Measurements from ENCODE around the gene SCN5A.
A peak's percentile ranks its signal among the peaks of the same experiment; 100 is the strongest.
"Not testable (repeated sequence)": the region's sequence is repeated elsewhere in the genome, so short reads cannot be mapped to it uniquely, and the experiment has no call there.

The SCN5A gene

DNA sequence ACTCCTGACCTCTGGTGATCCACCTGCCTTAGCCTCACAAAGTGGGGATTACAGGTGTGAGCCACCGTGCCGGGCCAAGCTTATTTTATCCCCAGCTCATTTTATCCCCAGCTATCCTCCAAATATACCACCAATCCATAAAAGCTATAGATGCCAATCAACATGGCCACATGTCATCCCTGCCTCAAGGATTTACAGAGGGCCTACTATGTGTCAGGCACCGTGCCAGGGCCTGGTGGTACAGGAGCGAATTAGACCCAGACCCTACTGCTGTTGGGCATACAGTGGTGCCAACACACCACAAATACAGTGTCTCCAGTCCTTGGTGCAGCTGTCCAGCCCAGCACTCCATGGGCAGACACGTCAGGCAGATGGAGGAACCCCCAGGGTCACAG is 73.4 kb downstream of the SCN5A start:
- DNase-seq: no peak

- no peak for DNase-seq
Measured at GRCh38 chr3:38575279-38575843, 74.1 kb downstream of the SCN5A start.

GRCh38 chr3:38574411-38575278 is 74.8 kb downstream of the SCN5A start:
- peak in 1 of 2 donors; percentile 10 for DNase-seq

DNA sequence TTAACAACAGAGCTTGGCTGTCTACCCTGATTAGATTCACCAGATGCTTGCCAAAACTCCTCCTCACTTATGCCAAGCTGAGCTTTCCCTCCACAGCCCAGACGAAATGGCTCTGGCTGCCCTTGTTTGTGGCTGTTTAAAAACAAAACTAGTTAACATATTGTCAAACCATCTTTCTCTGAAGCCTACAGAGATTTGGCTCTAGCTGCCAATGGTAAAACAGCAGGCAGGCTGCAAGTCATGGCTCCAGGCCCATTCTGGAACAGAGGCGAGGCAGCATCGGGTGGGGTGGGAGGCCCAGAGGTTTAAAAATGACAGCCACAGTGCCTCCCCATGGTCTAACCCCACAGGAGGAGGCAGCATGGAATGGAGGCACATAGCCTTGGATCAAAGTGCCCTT is 75.9 kb downstream of the SCN5A start:
- peak in 1 of 2 donors; percentile 1 for DNase-seq

GRCh38 chr3:38573111-38573510 is 76.4 kb downstream of the SCN5A start:
- DNase-seq: no peak

- no peak for DNase-seq
Measured at GRCh38 chr3:38567498-38567897, 82.0 kb downstream of the SCN5A start.

DNA sequence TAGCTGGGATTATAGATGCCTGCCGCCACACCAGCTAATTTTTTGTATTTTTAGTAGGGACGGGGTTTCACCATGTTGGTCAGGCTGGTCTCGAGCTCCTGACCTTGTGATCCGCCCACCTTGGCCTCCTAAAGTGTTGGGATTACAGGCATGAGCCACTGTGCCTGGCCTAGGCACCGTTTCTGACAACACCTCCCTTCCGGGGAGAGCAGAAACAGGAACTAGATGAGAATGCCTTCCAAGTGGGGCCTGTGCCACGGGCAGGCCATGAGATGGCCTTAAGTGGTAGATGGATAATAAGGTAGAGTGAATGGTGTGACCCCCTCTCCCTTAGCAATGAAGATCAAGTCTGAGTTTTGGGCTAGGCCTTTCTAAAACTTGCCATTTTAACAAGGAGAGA is 82.7 kb downstream of the SCN5A start:
- DNase-seq: not testable (repeated sequence)

DNA sequence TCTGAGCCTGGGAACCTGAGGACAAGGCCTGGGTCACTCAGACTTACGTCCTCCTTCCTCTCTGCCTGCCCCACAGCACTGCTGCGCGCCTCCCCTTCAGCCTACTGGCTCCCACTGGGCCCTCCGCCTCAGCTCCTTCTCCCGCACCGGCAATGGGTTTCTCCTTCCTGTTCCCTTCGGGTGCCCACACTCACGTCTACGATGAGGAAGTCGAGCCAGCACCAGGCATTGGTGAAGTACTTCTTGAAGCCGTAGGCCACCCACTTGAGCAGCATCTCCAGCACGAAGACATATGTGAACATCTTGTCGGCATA is 83.3 kb downstream of the SCN5A start:
- no peak for DNase-seq

- DNase-seq: no peak
Measured at GRCh38 chr3:38565339-38566214, 83.9 kb downstream of the SCN5A start.

DNA sequence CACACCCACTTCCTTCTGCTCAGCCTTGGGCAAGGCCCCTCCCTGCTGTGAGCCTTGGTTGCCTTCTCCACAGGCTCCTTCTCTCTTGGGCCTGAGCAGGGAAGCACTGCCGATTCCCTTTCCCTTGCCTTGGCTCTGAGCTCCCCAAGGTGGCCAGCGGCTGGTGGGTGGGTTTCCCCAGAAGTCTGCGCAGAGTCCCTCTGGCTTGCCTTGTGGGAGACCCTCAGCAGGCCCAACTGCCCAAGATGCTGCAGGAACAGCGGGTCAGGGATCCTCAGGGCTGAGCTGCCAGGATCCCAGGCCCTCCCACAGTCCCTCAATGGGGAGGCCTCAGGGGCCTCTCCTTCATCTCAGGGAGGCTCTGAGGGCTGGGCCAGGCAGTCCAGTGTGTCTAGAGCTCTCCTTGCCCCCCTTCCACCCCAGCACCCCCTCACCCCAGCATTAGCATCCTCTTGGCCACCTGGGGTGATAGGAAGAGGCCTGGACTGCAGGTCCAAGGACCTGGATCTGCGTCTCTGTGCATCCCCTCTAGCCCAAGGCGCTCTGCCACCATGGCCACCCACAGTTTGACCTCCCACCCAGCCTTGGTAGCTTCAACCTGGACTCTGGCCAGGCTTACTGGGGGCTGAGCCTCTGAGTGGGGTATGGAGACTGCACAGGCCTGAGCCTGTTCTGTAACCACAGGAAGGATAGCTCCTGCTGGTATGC is 84.7 kb downstream of the SCN5A start:
- no peak for DNase-seq

DNA sequence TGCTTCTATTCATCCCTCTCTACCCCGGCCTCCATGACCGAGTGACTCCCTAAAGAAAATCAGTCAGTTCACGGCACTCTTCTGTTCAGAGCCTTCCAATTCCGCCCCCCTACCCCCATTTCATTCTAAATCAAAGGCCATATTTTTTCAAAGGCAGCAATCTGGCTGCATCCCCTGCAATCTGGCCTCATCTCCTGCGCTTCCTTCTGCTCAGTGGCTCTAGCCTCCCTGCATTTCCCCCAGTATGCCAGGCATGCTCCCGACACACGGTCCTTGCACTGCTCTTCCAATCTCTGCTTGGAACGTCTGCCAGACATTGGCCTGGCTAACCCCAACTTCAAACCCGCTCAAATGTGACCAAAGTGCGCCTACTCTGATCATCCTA is 85.6 kb downstream of the SCN5A start:
- DNase-seq: no peak

DNA sequence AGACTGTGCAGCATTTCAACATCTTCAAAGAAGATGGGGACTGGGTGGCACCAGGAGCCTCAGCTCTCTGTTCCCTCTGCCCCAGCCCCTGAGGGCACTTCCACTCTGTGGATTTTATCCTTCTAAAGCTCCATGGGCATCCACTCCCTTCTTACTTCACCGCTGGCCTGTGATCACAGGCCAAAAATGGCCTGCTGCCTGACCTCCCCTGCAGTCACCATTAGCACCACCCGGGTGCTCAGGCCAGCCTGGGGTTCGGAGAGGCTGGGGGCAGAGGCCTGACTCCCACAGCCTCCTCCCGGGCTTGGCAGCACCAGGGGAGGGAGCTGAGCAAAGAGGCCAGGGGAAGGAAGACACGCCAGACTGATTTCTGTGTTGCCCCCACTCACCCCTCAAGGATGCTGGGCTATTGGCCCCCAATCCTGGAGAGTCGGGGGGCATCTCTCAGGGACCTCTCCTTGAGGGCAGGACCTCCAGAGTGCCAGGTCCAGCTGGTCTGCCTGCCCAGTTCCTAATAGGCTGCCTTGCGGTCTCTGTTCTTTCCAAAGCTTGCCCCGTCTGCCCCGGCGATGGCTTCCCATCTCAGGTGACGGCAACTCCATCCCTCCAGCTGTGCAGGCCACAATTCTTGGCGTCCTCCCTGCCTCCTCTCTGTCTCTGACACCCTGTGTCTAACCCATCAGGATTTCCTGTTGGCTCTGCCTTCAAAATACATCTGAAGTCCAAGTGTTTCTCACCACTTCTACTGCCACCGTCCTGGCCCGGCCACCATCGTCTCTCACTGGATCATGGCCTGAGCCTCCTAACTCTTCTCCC is 86.2 kb downstream of the SCN5A start:
- DNase-seq: no peak

GRCh38 chr3:38562467-38562925 is 87.0 kb downstream of the SCN5A start:
- DNase-seq: no peak

- DNase-seq: no peak
Measured at GRCh38 chr3:38561746-38562466, 87.6 kb downstream of the SCN5A start.

DNA sequence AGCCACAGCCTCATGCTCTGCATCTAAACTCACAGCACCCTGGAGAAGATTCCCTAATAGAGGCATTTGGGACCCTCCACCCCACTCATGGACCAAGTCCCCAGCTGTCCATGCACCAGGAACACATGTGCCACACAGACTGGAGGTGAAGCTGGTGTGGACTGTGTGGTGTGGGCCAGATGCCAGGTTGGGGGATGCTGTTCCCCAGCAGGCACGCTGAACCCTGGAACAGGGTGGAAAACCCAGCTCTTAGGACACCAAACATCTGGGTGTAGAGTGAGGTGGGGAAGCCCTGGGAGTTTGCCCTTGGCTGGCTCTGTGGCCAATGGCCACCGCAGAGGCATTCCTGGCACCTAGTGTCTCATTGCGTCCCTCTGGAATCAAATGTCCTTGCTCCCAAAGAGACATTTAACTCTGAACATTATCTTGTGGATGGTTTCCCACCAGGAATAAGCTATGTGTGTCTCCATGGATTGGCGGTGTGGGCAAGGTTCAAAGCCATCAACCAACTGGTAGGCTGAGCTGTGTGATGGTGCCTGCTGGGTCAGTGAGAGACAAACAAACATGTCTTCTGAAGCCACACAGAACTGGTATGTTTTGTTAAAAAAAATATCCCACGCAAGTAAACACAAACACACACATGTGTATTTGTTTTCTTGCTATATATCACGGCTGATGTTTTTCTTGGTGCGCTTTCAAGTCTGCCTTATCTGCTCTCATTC is 88.3 kb downstream of the SCN5A start:
- no peak for DNase-seq

GRCh38 chr3:38560284-38560683 is 89.2 kb downstream of the SCN5A start:
- no peak for DNase-seq

GRCh38 chr3:38558864-38559263 is 90.6 kb downstream of the SCN5A start:
- no peak for DNase-seq

DNA sequence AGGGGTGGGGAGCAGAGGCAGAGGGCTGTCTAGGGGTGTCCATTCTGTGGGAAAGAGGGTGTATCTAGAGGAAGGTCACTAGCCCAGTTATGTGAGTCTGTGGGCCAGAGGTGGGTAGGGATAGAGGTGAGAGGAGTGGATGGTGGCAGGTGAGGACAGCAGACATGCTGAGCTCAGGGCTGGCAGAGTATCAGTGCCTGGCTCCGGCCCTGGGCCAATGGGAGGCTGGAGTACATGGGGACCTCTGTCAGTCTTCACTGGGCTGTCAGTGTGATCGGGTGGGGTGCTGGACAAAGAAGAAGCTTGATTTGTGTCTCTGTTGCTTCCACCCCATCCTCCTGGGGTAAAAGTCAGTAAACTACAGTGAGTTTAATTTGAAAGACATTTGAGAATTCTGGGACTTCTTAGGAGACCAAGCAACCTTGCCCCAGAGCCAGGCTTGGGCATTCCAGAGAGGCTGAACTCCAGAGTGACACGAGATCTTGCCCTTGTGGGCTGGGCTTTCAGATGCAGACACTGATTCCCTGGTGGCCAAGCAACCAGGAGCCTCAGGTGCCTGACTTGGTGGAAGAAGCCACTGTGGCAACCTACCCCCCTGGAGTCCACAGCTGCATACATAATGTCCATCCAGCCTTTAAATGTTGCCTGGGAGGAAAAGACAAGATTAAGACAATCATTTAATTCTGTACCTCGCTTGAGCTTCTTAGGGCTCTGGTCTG is 92.7 kb downstream of the SCN5A start:
- DNase-seq: no peak

DNA sequence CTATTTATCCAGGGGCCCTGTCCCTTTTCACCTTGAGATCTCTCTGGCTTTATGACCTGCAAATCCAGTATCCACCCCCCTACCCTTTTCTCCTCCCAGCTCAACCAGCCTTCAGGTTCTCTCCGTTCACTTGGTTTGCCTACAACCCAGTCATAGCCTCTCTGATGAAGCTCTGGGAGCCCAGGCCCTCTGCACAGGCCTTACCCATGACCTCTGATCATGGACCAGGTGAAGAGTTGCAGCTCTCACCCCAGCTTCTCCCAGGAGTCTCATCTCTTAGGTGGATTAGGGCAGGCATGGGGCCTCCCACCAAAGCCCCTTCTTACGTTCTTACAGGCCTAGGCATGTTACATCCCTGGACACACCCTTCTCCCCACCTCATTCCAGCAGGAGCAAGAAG is 93.6 kb downstream of the SCN5A start:
- DNase-seq: no peak

Measured in stimulated activated CD4-positive, alpha-beta T cell treated with anti-CD3 and anti-CD28 coated beads, Interleukin-2, amount 100 ng/mL, for 24 hours (primary cell).